Measurements from ENCODE around the gene HSDL2.
A peak's percentile ranks its signal among the peaks of the same experiment; 100 is the strongest.

The HSDL2 gene

GRCh38 chr9:112379177-112380101, 469 bp upstream of the HSDL2 start:
- TF ChIP-seq GATA3 (IDR thresholded peaks at IDR 0.05; ENCODE audit: low read depth, low read length) (no peak), GATA2 (IDR thresholded peaks at IDR 0.05; ENCODE audit: low read depth, low read length) (peak; percentile 33; the same call in 1 of the 2 replicates)

GRCh38 chr9:112380825-112381221, 915 bp downstream of the HSDL2 start:
- TF ChIP-seq GATA2 (IDR thresholded peaks at IDR 0.05; ENCODE audit: low read depth, low read length) = no peak
- TF ChIP-seq GATA3 (IDR thresholded peaks at IDR 0.05; ENCODE audit: low read depth, low read length) = no peak

GRCh38 chr9:112382066-112382465, 2.2 kb downstream of the HSDL2 start:
- TF ChIP-seq GATA2 (IDR thresholded peaks at IDR 0.05; ENCODE audit: low read depth, low read length) = no peak
- no peak for TF ChIP-seq GATA3 (IDR thresholded peaks at IDR 0.05; ENCODE audit: low read depth, low read length)

GRCh38 chr9:112382501-112383364, 2.8 kb downstream of the HSDL2 start:
- TF ChIP-seq GATA2 (IDR thresholded peaks at IDR 0.05; ENCODE audit: low read depth, low read length) (no peak), GATA3 (IDR thresholded peaks at IDR 0.05; ENCODE audit: low read depth, low read length) (no peak)

DNA sequence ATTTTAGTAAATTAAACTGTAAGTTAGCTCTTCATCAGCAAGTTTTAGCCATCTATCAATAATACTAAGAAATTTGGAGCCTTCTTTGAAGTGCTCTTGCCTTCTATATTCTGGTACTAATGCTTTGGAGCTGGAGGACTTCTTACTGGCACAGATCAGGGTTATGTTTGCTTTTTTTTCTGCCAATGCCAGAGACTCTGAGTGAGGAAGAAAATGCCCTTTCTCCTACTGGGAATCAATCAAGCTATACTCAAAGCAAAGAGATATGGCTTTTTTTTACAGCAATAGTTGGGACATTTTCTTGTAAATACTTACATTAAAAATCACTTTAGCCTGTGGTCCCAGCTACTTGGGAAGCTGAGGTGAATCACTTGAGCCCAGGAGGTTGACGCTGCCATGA, 4.3 kb downstream of the HSDL2 start:
- TF ChIP-seq GATA2 (IDR thresholded peaks at IDR 0.05; ENCODE audit: low read depth, low read length) = no peak
- no peak for TF ChIP-seq GATA3 (IDR thresholded peaks at IDR 0.05; ENCODE audit: low read depth, low read length)

- TF ChIP-seq GATA3 (IDR thresholded peaks at IDR 0.05; ENCODE audit: low read depth, low read length) = no peak
- no peak for TF ChIP-seq GATA2 (IDR thresholded peaks at IDR 0.05; ENCODE audit: low read depth, low read length)
These were observed 4.8 kb downstream of the HSDL2 start for GRCh38 chr9:112384690-112385089.

DNA sequence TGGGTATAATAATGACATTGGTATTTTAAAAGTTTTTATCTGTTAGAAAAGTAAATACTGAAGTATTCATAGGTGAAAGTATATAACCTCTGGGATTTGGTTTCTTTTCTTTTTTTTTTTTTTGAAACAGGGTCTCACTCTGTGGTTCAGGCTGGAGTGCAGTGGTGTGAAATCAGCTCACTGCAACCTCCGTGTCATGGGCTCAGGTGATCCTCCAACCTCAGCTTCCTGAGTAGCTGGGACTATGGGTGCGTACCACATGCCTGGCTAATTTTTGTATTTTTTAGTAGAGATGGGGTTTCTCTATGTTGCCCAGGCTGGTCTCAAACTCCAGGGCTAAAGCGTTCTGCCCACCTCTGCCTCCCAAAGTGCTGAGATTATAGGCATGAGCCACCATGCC, 7.2 kb downstream of the HSDL2 start:
- no peak for TF ChIP-seq GATA2 (IDR thresholded peaks at IDR 0.05; ENCODE audit: low read depth, low read length)
- no peak for TF ChIP-seq GATA3 (IDR thresholded peaks at IDR 0.05; ENCODE audit: low read depth, low read length)

DNA sequence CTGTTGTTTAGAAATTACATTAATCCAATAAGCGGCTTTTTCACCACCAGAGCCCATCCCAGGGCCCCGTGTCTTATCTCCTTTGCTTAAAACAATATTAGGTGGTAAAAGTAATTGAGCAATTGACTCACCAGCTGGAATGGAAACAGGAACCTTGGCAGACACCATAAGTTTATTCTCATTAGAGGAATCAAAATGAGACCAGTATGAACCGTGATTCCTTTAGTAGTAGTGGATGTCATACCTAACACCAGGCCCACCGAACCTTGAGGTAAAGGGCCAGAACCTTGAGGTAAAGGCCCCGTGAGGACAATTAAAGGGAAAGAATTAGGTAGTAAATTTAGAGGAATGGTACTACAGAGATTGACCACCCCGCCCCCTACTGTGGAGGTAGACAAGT, 16.5 kb downstream of the HSDL2 start:
- TF ChIP-seq GATA3 (IDR thresholded peaks at IDR 0.05; ENCODE audit: low read depth, low read length) (no peak), GATA2 (IDR thresholded peaks at IDR 0.05; ENCODE audit: low read depth, low read length) (no peak)

GRCh38 chr9:112396872-112397271, 17.0 kb downstream of the HSDL2 start:
- TF ChIP-seq GATA3 (IDR thresholded peaks at IDR 0.05; ENCODE audit: low read depth, low read length) = no peak
- no peak for TF ChIP-seq GATA2 (IDR thresholded peaks at IDR 0.05; ENCODE audit: low read depth, low read length)

- no peak for TF ChIP-seq GATA2 (IDR thresholded peaks at IDR 0.05; ENCODE audit: low read depth, low read length)
- no peak for TF ChIP-seq GATA3 (IDR thresholded peaks at IDR 0.05; ENCODE audit: low read depth, low read length)
These were observed 21.4 kb downstream of the HSDL2 start for GRCh38 chr9:112401175-112401815.

DNA sequence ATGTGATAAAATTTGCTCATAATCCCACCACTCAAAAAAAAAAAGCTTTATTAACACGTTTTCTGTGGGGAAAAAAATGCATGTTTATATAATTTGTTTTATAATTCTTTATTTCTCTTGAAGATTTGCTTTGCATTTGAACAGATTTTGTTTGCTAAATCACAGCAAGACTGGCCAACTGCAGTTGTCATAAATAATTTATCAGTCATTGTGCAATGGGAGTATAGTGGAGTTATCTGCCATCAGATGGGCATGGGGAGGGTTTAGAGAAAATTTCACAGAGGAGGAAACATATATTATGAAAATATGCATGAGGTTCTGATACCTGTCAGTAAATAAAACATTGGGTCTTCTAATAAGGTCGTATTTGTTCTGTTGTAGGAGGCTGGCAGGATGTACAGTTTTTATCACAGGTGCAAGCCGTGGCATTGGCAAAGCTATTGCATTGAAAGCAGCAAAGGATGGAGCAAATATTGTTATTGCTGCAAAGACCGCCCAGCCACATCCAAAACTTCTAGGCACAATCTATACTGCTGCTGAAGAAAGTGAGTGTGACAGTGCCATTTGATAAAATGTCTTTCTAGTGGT, 23.8 kb downstream of the HSDL2 start:
- TF ChIP-seq GATA2 (IDR thresholded peaks at IDR 0.05; ENCODE audit: low read depth, low read length) (no peak), GATA3 (IDR thresholded peaks at IDR 0.05; ENCODE audit: low read depth, low read length) (no peak)

- TF ChIP-seq GATA3 (IDR thresholded peaks at IDR 0.05; ENCODE audit: low read depth, low read length) = no peak
- TF ChIP-seq GATA2 (IDR thresholded peaks at IDR 0.05; ENCODE audit: low read depth, low read length) = no peak
These were observed 24.6 kb downstream of the HSDL2 start for GRCh38 chr9:112404508-112404932.

GRCh38 chr9:112408275-112408674, 28.4 kb downstream of the HSDL2 start:
- TF ChIP-seq GATA2 (IDR thresholded peaks at IDR 0.05; ENCODE audit: low read depth, low read length) (no peak), GATA3 (IDR thresholded peaks at IDR 0.05; ENCODE audit: low read depth, low read length) (no peak)

GRCh38 chr9:112408819-112409218, 28.9 kb downstream of the HSDL2 start:
- no peak for TF ChIP-seq GATA3 (IDR thresholded peaks at IDR 0.05; ENCODE audit: low read depth, low read length)
- no peak for TF ChIP-seq GATA2 (IDR thresholded peaks at IDR 0.05; ENCODE audit: low read depth, low read length)
